Activated CD8-positive, alpha-beta memory T cell treated with anti-CD3 and anti-CD28 coated beads, Interleukin-2, amount 50 U/mL, for 48 hours (primary cell): ENCODE data around the gene AARS2.
"Not testable (repeated sequence)": the region's sequence is repeated elsewhere in the genome, so short reads cannot be mapped to it uniquely, and the experiment has no call there.

Experiments
- DNase-seq: peaks from one replicate; pipeline ENCODE4 v3.0.0-alpha.2; 2020

Gene AARS2

DNA sequence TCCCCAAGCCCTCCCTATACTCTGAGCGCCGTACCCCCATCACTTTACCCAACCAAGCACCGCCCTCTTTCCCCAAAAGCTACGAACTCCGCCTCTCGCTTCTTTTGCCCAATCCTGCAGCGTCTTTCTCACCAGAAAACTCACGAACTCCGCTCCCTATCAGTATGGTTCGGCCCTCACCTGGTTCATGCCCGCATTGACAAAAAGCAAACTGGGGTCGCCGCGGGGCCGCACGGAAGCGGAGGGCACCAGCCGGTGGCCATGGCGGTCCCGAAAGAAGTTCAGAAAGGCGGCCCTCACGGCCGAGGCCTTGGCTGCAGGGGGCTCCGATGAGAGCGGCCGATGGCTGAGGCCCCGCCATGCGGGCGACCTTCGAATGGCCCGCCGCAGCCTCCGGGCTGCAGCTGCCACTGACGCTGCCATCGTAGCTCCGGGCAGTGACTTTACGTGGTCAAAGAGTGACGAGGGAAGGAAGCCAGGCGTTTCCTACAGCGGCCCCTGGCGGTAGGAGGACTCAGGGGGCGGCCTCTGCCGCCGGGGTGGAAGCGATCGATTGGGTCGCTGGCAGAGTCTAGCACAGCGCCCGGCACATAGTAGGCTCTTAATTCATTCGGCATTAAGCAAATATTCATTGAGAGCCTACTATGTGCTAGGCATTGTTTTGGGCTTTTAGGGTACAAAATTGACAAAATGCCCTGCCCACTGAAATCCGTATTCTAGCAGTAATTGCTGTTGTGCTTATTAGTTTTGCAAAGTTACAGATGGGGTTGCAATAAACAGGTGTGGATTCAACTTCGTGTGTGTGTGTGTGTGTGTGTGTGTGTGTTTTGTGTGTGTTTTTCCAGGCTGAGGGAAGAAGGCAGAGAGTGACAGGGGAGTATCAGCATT, at the start of gene AARS2:
TSS of gene AARS2 (minus strand) at position 447 of the 888 bp plus-strand sequence. CDS start at position 423, 24 bp downstream.
- peak; percentile 99 for DNase-seq

DNA sequence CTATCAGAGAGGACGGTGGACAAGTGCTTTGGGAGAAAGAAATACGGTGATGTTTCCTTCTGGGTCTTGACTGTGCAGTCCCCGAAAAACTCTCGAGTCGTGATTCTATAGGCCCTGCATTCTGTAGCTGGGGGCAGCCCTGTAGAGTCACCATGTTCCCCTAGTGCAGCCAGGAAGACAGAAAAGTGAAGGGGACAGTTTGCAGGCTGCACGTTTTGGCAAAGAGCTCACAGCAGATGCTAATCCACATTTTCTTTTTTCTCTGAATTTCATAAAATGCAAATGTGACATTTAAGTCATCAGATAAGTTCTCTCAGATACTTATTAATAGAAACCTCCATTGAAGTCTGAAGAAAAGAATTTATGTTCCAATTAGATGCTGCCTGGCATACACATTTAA, 48.8 kb upstream of the AARS2 start:
- no peak for DNase-seq

DNA sequence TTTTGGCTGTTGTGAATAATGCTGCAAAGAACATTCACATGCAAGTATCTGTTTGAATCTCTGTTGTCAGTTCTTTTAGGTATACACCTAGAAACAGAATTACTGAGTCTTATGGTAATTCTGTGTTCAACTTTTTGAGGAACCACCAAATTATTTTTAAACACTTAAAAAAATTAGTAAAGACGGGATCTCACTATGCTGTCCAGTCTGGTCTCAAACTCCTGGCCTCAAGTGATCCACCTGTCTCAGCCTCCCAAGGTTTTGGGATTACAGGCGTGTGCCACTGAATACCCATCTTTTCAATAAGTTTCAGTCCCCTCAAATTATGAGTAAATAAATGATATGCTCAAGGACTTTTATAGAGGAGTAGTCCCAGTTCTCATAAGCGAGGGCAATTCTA, 46.8 kb upstream of the AARS2 start:
- no peak for DNase-seq

DNA sequence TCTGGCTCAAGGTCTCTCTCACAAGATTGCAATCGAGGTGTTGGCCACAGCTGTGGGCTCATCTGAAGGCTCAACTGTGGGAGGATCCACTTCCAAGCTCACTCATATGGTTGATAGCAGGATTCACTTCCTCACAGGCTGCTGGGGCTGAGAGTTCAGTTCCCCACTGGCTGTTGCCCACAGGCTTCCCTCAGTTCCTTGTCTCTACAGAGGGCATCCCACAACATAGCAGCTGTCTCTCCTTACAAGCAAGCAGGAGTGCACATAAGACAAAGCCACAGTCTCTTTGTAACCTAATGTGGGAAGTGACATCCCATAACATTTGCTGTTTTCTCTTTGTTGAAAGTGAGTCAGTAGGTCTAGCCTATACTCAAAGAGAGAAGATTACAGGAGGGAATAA, 43.3 kb upstream of the AARS2 start:
- no peak for DNase-seq

GRCh38 chr6:44355640-44356039, 42.5 kb upstream of the AARS2 start:
- no peak for DNase-seq

DNA sequence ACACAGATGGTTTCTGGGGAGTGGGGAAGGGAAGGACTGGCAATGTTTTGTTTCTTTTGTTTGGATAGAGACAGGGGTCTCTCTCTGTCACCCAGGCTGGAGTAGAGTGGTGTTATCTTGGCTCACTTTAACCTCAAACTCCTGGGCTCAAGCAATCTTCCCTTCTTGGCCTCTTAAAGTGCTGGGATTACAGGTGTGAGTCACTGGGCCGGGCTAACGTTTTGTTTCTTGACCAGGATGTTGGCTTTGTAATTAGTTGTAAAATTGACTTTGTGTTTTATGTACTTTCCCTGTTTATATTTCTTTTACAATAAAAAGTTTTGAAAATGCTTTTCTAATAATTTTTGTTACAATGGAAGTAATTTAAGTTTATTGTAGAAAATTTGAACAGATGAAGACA, 40.2 kb upstream of the AARS2 start:
- DNase-seq = no peak

GRCh38 chr6:44352259-44352658, 39.1 kb upstream of the AARS2 start:
- DNase-seq = no peak

GRCh38 chr6:44350650-44350994, 37.5 kb upstream of the AARS2 start:
- not testable (repeated sequence) for DNase-seq

GRCh38 chr6:44349904-44350649, 36.9 kb upstream of the AARS2 start:
- no peak for DNase-seq

GRCh38 chr6:44346818-44347217, 33.7 kb upstream of the AARS2 start:
- not testable (repeated sequence) for DNase-seq

DNA sequence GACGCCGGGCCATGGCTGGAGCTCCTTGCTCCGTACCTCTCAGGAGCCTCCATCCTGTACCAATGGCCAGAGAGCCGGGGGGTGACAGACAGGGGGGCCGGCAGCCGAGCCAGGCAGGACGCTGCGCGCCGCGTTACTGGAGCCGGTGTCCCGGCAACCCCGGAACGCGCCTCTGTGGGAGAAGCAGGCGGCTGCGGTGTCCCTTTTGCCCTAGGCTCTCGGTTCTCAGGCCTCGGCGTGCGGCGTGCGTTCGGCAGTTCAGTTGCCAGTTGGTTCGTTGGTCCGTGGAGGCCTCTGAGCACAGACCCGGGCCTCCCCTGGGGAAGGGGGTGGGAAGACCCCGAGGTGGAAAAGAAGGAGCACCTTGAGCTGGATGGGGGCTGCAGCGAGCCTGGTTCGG, 29.3 kb upstream of the AARS2 start, which contains the start of gene SPATS1:
TSS of gene SPATS1 (plus strand) at position 162 of the 400 bp plus-strand sequence. CDS start 446 bp downstream, outside the sequence.
- no peak for DNase-seq

DNA sequence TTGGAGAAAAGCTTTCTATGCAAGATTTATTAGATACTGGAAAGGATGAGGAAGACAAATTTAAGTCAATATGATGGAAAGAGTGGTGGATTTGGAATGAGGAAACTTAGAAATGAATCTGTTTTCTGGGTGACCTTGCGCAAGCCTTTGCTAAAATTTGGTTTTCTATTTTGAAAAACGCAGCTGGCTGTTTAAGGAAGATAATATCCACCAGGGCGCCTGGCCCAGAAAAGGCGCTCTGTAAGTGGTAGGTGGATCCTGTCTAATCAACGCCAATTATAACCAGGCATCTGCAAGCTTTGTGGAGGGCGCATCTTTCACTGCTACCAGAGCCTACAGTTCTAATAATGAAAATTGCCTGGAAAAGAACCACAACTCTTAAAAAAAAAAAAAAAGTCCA, 28.9 kb upstream of the AARS2 start:
- no peak for DNase-seq

- no peak for DNase-seq
These were observed 28.1 kb upstream of the AARS2 start for GRCh38 chr6:44341095-44341890.

- DNase-seq = no peak
These were observed 26.8 kb upstream of the AARS2 start for GRCh38 chr6:44339763-44340625.

- no peak for DNase-seq
These were observed 26.2 kb upstream of the AARS2 start for GRCh38 chr6:44339301-44339700.

- peak; percentile 75 for DNase-seq
These were observed 25.3 kb upstream of the AARS2 start for GRCh38 chr6:44338228-44339122.

- no peak for DNase-seq
These were observed 22.5 kb upstream of the AARS2 start for GRCh38 chr6:44335631-44336030.

DNA sequence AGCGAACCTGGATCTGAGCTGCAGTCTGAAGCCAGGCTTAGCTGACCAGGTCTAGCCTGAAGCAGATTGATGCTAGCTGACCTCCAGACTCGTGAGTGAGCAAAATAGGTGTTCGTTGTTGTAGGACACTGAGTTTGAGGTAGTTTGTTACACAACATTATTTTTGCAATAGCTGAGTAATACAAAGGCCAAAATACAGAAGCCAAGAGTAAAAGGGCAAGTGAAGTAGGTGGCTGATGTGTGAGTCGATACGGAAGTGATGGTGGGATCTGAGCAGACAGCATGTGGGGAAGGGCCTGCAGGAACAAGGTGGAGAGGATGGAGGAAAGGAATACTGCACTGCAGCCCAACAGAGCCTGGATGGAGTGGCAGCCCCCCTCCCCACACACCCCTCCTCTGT, 20.8 kb upstream of the AARS2 start:
- no peak for DNase-seq

DNA sequence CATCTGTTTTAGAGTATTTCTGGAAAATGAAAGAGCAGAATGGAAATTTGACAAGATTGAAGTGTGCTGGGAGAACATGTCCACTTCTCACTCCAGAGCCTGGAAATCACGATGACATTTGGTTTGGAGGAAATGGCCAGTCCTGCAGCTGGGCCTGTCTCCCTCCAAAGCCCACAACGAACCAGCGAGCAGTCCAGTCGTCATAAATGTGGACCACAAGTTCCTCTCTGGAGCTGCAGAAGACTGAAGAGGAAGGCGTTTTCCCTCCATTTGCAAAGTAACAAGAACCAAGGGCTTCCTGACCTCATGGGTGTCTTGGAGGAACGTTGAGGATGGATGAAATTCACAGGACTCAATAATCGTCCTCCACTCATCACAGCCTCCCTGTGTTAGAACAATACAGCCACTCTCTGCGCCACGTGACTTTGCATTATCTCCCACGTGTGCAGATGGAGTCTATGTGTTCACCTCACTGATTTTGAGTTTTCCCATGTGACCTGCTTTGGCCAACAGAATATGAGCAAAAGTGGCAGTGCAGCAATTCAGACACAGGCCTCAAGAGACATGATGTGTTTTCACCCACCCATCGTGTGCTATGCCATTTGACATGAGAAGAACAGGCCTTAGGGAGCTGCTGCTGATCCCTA, 20.2 kb upstream of the AARS2 start:
- DNase-seq = no peak

GRCh38 chr6:44332585-44332984, 19.4 kb upstream of the AARS2 start:
- DNase-seq = no peak

- DNase-seq = no peak
These were observed 16.7 kb upstream of the AARS2 start for GRCh38 chr6:44329858-44330257.
